Lung microvascular endothelial cell (primary cell): ENCODE results near the gene COA5. TPM values are rescaled to one million over a fixed set of nuclear protein-coding genes. Genes with fewer than 3 reads are reported as not detected.

Experiments used
- DNase-seq, 2 donors: peaks; one replicate each; pipeline versions ENCODE4 v3.0.0 to v3.0.0-alpha.2; 2010; ENCODE audit warnings: low read depth in 2 of 2
- total RNA-seq: library from RNA; depleted of rRNA; stranded (reverse); fragments of >200 nt; gene quantifications from 2 replicates; pipeline ENCODE4 v1.2.1, GENCODE V29; 2014

The COA5 gene
- total RNA-seq, 1 donor from 2014 or later, result 24.8 TPM

DNA sequence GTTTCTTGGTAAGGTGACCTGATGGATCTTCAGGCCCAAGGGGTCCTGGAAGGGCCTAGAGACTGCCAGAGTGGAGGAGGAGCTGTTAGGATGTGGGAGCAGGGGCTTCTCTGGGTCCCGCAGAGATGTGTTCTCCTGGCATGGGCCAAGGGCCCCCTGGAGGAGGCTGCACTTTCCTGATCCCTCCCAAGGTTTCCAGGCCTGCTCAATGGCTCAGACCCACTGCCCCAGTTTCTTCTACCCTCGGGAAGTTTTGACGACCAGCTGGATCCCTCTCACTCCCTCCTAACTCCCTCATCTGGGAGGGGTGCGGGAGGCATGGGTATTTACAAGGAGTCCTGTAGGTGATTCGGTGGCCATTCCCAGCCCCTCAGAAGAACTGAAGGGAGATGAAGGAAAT is 36.1 kb downstream of the COA5 start:
- no peak for DNase-seq

DNA sequence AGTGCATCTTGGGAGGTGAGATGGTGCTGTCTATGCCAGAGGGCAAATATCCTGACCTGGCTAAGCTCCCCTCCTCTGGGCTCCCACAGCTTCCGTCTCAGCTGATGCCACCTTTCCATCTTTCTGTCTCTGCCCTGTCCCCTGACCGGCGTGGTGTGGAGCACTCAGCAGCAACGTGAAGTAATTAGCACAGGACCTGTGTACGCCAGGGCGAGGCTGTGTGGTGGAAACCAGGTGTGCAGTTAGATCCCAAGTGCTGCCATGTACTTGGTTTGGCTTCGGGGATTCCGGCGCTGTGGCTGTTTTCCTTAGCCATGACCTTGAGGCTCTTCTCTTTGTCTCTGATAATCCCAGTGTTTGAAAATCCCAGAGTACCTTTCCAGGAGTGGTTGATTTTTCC is 36.5 kb downstream of the COA5 start:
- no peak for DNase-seq

DNA sequence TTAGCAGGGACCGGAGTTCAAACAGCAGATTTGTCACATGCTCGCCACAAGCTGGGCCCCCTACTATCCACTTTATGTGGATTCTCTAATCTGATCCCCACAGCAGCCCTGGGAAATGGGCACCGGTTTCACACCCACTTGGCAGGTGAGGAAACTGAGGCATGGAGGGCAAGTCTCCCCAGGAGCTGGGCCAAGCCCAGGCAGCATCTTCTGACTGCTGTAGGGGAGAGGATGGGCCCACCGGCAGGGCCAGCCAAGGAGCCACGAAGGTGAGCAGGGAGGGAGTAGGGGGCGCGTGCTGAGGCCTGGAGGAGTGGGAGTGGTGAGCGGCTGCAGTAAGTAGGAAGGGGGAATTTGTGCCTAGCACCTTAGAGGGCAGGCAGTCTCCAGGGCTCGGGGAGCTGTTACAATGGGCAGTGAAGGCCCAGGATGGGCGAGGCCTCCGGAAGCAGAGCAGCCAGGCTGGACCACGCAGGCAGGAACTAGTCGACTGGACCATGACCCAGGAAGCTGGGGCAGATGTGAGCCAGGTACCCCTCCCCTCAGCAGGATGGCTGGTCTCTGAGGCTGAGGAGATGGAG is 37.1 kb downstream of the COA5 start:
- DNase-seq, result no peak

DNA sequence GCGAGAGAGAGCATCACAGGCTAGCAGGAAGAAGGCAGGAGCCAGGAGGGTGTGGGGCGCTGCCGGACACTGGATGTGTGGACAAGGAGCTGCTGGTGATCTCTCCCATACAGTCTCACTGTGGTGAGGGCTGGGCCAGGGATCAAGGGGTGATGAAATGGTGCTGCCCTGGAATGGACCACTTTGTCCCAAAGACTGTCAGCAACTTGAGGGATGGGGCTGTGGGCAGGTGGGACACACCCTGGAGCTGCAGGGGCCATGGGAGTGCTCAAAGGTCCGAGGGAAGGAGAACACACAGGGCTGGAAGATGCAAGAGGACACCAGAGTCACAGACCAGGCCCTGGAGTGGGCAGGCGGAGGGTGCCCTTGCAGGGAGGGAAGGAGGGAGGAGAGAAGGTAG is 38.0 kb downstream of the COA5 start:
- no peak for DNase-seq

DNA sequence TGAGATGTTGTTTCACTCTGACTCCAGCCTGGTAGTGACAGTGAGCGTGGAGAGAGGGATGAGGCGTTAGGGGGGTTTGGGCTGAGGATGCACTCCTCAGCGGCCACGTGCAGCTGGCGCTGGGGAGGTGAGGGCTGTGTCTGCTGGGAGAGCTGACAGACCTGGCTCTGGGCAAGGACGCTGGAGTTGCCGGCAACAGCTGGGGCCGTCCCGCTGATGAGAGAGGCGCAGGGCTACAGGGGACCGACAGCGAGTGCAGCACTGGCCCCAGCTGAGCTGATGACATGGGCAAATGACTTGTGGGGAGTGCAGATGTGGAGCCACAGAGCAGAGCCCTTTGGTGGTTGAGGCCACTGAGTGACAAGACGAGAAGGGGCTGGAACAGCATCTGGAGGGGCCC is 38.4 kb downstream of the COA5 start:
- no peak for DNase-seq

DNA sequence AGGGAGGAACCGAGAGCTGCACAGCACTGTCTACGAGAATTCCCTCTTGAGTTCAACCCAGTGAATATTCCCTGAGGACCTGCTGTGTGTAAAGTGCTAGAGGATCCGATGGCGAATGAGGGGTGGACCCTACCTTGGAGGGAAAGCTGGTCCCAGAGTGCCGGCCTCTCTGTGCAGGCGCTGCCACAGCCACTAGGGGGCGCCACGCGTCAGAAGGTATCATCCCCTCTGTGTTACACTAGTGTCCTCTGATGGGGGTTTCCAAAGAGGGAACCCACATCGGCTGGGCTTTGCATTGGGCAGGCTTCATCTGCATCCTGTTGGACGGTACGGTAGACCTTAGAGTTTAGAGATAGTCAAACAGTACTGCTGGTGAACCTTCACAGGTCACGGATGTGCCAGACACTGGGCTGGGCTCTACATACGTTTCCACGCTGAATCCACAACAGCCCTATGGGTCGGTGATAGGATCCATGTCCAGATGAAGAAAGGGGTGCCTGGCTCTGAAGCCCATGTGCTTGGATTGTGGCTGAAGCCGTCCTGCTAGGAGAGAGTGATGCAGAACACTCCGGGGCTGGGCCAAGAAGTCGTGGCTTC is 39.0 kb downstream of the COA5 start:
- DNase-seq, result peak; percentile 45 to 58

DNA sequence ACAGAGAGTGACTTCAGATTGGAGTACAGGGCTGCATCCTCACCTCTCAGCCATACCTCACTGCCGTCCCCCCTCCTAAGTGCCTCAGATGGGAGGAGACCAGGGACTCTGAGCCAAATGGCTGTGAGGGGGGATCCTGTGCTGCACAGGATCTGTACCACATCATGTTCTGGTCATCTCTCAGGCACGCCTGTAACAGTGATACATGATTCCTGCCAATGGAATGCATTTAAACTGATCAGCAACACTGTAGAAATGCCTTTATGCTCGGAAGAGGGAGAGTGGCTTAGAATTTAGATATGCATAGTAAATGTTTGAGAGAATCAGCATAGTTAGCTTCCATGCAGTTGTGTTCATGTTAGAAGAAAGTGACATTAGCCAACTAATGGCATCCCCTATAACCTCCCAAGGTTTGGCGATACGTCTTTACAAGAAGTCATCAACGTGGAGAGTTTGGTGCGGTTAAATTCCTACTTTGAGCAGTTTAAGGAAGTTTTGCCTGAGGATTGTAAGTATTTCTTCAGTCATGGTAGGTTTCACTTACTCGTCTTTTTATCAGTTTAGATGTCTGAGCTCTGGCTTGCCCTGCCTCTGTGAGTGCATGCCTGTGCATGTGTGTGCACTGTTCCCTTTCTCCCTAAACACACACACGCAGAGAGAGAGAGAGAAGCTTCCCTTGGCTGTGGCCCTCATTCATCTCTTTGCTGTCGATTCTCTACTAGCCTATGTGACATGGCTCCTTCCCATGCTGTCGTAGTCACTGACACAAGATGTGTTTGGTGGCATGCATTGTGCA is 40.0 kb downstream of the COA5 start:
- DNase-seq, result no peak

DNA sequence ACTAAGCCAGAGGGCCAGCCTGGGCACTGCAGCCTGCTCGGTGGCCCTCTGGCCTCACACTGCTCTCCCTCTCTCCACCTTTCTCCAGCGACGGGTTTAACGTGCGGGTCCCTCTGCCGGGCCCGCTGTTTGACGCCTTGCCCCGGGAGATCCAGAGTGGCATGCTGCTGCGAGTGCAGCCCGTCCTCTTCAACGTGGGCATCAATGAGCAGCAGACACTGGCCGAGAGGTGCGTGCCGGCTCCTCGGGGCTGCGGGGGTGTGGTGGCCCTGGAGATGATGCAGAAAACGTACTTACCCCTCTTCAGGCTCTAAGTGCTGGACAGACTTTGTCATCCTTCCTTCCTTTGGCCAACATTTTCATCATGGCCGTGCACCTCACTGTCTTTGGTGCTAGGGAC is 42.4 kb downstream of the COA5 start:
- DNase-seq, result no peak

DNA sequence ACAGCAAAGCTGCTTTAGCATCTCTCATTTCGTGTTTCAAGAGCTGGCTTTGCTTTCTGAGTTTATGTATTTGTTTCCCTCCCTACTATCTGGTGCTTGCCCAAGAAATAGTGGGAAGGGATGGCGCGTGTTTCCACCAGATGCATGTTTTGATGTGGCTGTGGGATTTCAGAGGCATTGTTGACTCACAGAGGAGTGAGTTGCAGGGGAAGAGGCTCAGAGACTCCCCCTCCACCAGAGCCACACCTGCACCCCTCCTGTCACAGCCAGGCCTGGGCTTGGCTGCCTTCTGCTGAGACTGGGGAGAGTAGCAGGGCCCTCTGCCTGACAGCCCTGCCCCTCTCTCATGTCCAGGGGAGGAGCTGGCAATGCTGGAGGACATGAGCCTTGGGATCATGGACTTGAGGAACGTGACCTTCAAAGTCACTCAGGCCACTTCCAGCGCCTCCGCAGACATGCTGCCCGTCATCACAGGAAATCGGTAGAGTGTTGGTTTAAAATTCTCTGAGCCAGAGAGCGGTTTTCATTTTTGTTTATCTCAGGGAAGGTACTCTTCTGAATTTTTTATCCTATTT is 42.9 kb downstream of the COA5 start:
- no peak for DNase-seq

DNA sequence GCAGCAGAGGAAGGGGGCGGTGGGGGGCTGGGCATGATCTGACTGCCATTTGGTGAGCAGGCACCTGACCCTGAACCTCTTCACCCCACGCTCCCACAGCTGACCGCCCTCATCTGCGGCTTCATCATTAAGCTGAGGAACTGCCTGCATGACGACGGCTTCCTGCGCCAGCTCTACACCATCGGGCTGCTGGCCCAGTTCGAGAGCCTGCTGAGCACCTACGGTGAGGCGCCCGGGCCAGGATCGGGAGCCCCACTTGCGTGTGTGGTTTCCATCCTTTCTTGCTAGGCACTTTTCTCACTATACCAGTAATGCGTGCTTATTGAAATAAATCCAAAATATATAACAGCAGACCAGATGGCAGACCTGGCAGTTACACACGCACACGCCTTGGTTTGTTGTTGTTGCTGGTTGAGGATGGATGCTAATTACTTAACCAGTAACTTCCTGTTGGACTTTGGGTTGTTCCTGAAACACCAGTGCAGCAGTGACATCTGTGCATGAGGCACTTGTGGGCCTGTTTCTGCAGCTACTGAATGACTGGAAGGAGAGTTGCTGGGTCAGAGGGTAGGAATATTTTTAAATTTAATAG is 43.7 kb downstream of the COA5 start:
- no peak for DNase-seq

DNA sequence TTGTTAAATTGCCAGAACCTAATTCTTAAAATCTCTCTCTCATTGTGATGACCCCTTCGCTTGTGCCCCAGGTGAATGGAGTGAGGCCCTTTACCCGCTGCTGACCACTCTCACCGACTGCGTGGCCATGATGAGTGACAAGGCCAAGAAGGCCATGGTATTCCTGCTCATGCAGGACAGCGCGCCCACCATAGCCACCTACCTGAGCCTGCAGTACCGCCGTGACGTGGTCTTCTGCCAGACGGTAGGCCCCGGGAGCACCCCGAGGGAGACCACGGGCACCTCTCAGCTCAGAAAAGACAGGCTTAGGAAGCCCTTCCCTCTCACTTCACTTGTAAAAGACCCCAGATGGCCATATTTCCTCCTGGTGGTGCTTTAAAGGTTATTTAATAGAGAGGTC is 44.9 kb downstream of the COA5 start:
- DNase-seq, result no peak

DNA sequence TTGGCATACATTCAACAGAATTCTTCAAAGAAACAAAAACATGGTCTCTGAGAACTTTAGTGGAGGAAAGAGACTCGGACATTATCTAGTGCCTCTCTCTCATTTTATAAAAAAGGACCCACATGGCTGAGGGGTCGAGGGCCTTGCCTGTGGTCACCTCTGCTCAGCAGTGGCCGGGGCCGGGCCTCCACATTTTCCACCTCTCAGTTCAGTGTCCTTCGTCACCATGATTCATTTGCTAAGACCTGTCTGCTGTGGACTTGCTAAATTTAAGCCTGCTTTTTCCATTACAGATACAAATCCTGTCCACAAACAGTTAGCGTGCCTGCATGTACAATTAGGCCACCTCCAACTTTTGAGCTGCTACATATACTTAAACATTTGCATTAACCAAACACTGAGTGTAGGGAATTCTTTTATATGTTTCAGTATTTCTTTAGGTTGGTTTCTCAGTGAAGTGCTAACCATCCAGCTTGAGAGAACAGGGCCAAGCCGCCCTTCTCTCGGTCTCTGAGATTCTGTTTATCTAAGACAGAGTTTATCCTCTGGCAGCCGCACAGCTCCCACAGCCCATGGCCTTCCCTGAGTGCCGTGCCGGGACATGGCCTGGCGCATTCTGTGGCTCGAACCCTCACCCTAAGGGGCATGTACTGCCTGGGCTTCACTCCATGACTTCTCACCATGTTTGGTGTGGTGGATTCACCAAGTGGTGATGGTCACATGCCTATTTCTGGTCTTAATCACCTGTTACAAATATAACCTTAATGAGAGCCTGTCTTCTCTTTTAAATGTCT is 46.2 kb downstream of the COA5 start:
- DNase-seq, result no peak

DNA sequence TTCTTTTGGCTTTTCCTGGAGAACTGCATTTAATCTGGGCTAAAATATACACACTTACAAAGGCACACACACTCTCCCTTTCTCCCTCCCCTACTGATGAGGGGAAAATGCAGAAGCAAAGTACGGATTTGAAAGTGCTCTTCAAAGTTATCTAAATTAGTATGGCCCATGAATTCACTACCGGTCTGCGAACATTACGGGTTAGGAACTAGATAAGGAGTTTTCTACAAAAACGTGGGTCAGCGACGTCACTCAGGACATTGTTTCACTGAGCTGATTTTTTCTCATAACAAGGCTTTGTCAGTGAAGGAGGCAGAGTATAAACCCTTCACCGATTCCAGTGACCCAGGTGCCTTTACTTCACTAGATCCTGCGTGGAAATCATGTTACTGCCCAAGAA is 47.3 kb downstream of the COA5 start:
- no peak for DNase-seq

DNA sequence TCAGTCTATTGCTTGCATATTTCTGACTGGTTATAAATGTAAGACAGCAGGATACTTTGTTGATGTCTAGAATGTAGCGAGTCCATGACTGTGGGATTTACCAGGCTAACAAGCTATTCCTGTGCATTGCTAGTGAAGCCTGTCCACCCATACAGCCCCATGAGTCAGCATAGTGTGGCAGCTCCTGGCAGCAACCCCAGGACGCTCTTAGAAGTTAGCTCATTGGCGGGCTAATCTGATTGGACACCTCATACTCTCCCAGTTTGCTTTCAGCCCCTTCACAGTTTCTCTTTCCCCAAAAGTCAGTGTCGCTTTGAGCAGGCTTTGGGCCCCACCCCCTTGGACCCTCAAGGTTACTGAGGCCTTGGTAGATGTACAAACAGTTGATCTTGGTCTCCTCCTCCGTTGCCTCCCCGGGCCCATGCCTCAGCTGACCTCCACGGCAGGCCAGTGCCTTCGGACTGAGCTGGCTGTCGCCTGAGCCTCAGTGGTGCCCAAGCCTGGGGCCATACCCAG is 48.0 kb downstream of the COA5 start:
- DNase-seq, result peak in 1 of 2 donors; percentile 85

DNA sequence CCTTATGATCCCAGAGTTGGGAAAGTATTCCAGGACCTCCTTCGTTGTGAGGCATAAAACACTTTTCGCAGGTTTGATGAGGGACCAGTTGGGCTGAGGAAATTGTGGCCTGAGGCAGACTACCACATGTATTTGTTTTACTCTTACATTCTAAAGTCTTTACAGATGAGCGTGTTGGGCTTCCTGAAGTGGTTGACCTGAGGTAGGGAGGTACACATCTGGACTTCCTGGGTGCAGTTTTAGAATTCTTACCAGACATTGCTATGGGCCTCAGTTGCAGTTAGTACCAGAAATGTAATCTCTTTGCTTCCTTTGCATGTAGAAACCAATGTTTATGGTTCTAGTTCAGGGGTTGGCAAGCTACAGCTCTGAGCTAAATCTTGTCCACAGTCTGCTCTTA is 48.7 kb downstream of the COA5 start:
- no peak for DNase-seq

DNA sequence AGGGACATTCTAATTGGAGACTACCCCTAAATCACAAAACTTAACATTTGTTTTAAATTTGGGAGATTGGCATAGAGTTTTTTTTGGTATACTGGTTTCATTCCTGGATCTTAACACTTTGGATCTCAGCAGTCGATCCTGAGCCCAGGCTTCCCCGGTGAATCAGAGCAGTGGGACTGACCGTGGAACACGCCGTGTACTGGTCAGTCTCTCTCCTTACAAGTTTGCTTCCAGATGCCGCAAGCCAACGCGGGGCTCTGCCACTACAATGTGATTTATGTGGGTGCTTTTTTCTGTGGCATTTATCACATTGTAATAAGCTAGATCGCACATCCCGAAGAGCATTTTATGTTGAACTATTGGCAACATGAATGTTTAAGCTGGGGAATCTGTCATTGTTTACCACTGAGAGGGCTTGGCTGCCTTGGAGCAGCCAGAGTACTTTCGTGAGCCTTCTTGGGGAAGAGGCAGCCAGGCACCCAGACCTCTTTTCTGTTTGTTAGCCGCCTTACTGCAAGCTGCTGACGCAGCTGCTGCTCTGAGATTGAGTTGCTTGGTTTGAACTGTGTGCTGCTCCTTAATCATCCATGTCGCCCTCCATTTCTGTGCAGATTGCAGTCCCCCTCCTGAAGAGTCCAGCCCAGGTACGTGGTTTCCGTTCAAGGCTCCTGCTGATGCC is 49.3 kb downstream of the COA5 start:
- DNase-seq, result no peak

DNA sequence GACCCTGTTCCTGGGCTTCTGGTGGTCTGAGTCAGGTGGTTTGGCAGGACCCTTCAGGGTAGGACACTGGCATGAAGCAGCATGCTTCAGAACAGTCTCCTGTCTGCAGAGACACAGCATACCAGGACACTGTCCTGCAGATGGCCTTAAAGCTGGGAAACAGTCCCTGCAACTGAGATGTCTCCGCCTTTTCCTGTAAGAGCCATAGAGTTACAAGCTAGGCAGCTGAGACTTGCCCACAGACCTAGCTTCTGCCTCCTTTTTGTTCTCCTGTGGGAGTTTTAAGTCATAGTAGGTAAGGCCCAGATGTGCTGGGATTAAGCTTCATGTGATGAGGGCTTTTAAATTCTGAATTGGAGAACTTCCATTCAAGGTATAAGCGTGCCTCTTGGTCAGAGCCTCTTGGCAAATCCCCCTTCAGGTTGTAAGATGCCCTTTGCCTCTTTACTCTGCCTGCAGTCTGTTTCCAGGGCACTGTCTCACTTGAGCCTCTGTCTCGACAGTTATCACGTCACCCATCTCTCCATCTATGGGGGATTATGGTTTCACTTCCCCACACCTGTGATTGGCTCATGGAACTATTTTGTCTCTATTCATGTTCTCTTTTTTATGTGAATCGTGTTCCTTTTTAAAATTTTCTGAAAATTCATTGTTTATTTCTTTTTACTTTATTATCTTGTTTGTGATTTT is 51.8 kb downstream of the COA5 start:
- DNase-seq, result no peak

DNA sequence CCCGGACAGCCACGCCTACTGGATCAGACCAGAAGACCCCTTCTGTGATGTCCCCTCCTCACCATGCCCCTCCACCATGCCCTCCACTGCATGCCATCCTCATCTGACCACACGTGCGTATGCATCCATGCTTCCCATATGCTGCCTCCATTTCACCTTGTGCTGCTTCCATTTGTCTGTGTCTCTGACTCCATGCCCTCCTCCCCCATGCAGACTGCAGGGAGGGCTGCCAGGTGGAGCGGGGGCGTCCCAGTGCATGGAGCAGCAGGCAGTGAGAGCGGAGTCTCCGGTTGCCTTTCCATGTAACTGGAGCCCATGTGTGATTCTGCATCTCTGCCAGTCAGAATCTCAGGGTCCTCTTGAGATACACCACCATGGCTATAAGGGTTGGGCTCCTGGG is 52.6 kb downstream of the COA5 start:
- no peak for DNase-seq

DNA sequence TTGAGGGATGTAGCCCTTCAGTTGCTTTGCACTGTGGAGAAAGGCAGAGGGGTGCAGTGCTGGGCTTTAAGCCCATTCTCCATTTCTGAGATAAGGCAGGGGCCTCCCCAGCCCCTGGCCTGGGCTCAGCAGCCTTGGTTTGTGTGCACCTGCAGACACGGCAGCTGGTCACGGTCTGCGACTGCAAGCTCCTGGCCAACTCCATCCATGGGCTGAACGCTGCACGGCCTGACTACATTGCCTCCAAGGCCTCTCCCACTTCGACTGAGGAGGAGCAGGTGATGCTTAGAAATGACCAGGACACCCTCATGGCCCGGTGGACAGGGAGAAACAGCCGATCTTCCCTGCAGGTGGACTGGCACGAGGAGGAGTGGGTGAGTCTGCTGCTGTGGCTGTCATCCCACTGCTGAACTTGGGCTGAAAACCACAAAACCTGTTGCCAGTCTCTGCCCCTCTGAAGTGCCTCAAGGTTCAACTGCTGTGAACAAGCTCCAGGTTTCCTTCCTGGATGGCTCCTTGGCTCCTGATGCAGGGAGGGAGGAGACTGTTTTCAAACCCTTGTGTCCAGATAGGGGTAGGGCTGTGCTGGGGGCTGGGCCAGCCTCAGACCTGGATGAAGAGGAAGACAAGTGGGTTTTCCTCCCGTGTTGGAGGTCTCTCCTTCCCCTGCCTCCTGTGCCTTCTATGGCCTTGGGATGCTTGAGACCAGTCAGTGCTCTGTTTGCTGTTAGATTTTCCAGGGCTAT is 54.0 kb downstream of the COA5 start:
- DNase-seq, result no peak
